CD14-positive monocyte (primary cell): ENCODE results near the gene SYNJ2. TPM values are rescaled to one million over a fixed set of nuclear protein-coding genes. Genes with fewer than 3 reads are reported as not detected.
A peak's percentile ranks its signal among the peaks of the same experiment; 100 is the strongest.

Experiments
- DNase-seq, 3 donors: peaks; one replicate each; pipeline ENCODE4 v3.0.0-alpha.2; 2011 to 2022
- H2AFZ ChIP-seq: 2 replicates; pipeline ENCODE4 v1.6.0; 2012; ENCODE audit warnings: mild to moderate bottlenecking, low read depth, low read length, inconsistent platforms; ENCODE audit not compliant: insufficient read depth, poor library complexity, severe bottlenecking
- H3K27ac ChIP-seq, 2 donors: 1 replicate in 1 of 2; 2 replicates in 1 of 2; pipeline ENCODE4 v1.5.1; 2012 to 2013; ENCODE audit warnings: low read length in 2 of 2, control low read depth in 1 of 2, inconsistent platforms in 1 of 2, low read depth in 1 of 2, mild to moderate bottlenecking in 1 of 2
- H3K27me3 ChIP-seq, 2 donors: one replicate each; pipeline versions ENCODE4 v1.6.0 to v1.6.1; 2011 to 2013; ENCODE audit warnings: low read length in 2 of 2; ENCODE audit not compliant: control insufficient read depth in 2 of 2, insufficient read depth in 2 of 2
- H3K36me3 ChIP-seq, 2 donors: replicated peaks in 1 of 2; 1 replicate in 1 of 2; 2 replicates in 1 of 2; pipeline versions ENCODE4 v1.5.1 to v1.6.1; 2012 to 2013; ENCODE audit warnings: low read length in 2 of 2, control low read depth in 1 of 2, inconsistent platforms in 1 of 2, mild to moderate bottlenecking in 1 of 2; ENCODE audit not compliant: insufficient read depth in 2 of 2, control insufficient read depth in 1 of 2
- H3K4me1 ChIP-seq, 2 donors: 1 replicate in 1 of 2; 2 replicates in 1 of 2; pipeline versions ENCODE4 v1.5.1 to v1.6.1; 2012 to 2013; ENCODE audit warnings: low read length in 2 of 2, control low read depth in 1 of 2, inconsistent platforms in 1 of 2, mild to moderate bottlenecking in 1 of 2, moderate library complexity in 1 of 2; ENCODE audit not compliant: insufficient read depth in 2 of 2, control insufficient read depth in 1 of 2
- H3K4me2 ChIP-seq: replicated peaks from 2 replicates; pipeline ENCODE3; 2012; ENCODE audit warnings: low read length, moderate library complexity, mild to moderate bottlenecking; ENCODE audit not compliant: poor library complexity, severe bottlenecking; ENCODE audit errors: extremely low read depth
- H3K4me3 ChIP-seq, 3 experiments: fragments of 200-600 bp in 1 of 3; sonication (generic) in 1 of 3; replicated peaks in 1 of 3; 1 replicate in 2 of 3; 2 replicates in 1 of 3; pipeline ENCODE4 v1.5.1; 2011 to 2013; ENCODE audit warnings: low read length in 3 of 3, mild to moderate bottlenecking in 3 of 3, control low read depth in 2 of 3, low read depth in 2 of 3, inconsistent platforms in 1 of 3, moderate library complexity in 1 of 3
- H3K79me2 ChIP-seq: 2 replicates; pipeline ENCODE4 v1.6.0; 2012; ENCODE audit warnings: mild to moderate bottlenecking, control low read depth, inconsistent platforms, low read length, moderate library complexity; ENCODE audit not compliant: insufficient read depth
- H3K9ac ChIP-seq: 2 replicates; pipeline ENCODE4 v1.6.0; 2017; ENCODE audit warnings: low read length, mild to moderate bottlenecking; ENCODE audit not compliant: insufficient read depth, poor library complexity, severe bottlenecking
- H3K9me3 ChIP-seq, 2 donors: replicated peaks in 1 of 2; 1 replicate in 1 of 2; 2 replicates in 1 of 2; pipeline versions ENCODE4 v1.5.1 to v1.6.1; 2012 to 2013; ENCODE audit warnings: low read length in 2 of 2, control low read depth in 1 of 2; ENCODE audit not compliant: control insufficient read depth in 1 of 2, insufficient read depth in 1 of 2
- H4K20me1 ChIP-seq: 2 replicates; pipeline ENCODE4 v1.6.0; 2012; ENCODE audit warnings: mild to moderate bottlenecking, low read length, control low read depth, moderate library complexity; ENCODE audit not compliant: insufficient read depth
- H3K27ac Mint-ChIP-seq, 7 donors: one replicate each; pipeline ENCODE4 v1.8.0; 2020; ENCODE audit warnings: mild to moderate bottlenecking in 7 of 7, mixed read lengths in 7 of 7, moderate library complexity in 6 of 7, inconsistent platforms in 2 of 7
- H3K27me3 Mint-ChIP-seq, 3 donors: one replicate each; pipeline ENCODE4 v1.8.0; 2021 to 2022; ENCODE audit warnings: low read depth in 3 of 3, mild to moderate bottlenecking in 3 of 3, mixed read lengths in 3 of 3, moderate library complexity in 3 of 3, inconsistent platforms in 1 of 3
- H3K36me3 Mint-ChIP-seq, 2 donors: one replicate each; pipeline ENCODE4 v1.8.0; 2020; ENCODE audit warnings: mixed read lengths in 2 of 2, inconsistent platforms in 1 of 2, mild to moderate bottlenecking in 1 of 2
- H3K4me1 Mint-ChIP-seq: one replicate; pipeline ENCODE4 v1.8.0; 2020; ENCODE audit warnings: mild to moderate bottlenecking, mixed read lengths
- H3K4me3 Mint-ChIP-seq, 2 donors: one replicate each; pipeline ENCODE4 v1.8.0; 2020; ENCODE audit warnings: mild to moderate bottlenecking in 2 of 2, mixed read lengths in 2 of 2, moderate library complexity in 1 of 2
- H3K9me3 Mint-ChIP-seq, 7 donors: one replicate each; pipeline ENCODE4 v1.8.0; 2020 to 2022; ENCODE audit warnings: mixed read lengths in 7 of 7, mild to moderate bottlenecking in 6 of 7, moderate library complexity in 6 of 7, inconsistent platforms in 2 of 7
- CTCF ChIP-seq: fragments of 200-600 bp; IDR thresholded peaks from one replicate; pipeline ENCODE4 v1.8.0; 2022; ENCODE audit warnings: antibody characterized with exemption, mild to moderate bottlenecking
- WGBS: methylation state at CpG from one replicate; pipeline ENCODE4 v1.1.5; 2013; ENCODE audit warnings: missing lambda C conversion rate; ENCODE audit not compliant: insufficient coverage; 5-methylcytosine and 5-hydroxymethylcytosine counted together
- intact Hi-C, 2 donors: fragments of 100-400 bp; cut with micrococcal nuclease; formaldehyde crosslinking; loops; one replicate each; pipeline versions ENCODE4 v1.15.0 to v1.15.1; 2023
- polyA plus RNA-seq, 3 donors: library from polyadenylated mRNA; depleted of rRNA in 1 of 3; unstranded in 2 of 3; stranded (reverse) in 1 of 3; fragments of 300-500 nt in 2 of 3; fragments of >200 nt in 1 of 3; fragmentation: Illumina TruSeq in 2 of 3; gene quantifications; 1 replicate in 2 of 3; 2 replicates in 1 of 3; pipeline ENCODE4 v1.2.3, GENCODE V29; 2012 to 2021

The SYNJ2 gene
- polyA plus RNA-seq, 3 donors = 0.82 to 2.0 (median 1.6) TPM

- H3K36me3 ChIP-seq = no peaks in the 10 kb centered on the region
- H3K4me1 ChIP-seq = peaks cover 0 to 6% of the 10 kb centered on the region in 2 donors
- H3K4me2 ChIP-seq = no peak overlapping the region
- H3K27me3 ChIP-seq = no peaks in the 10 kb centered on the region
- intact Hi-C loops = no loop called here
- no peaks in the 10 kb centered on the region for H4K20me1 ChIP-seq
- H3K9me3 ChIP-seq = no peaks in the 10 kb centered on the region
- H3K4me3 ChIP-seq = no peak overlapping the region
- H3K9me3 Mint-ChIP-seq = peaks cover 0 to 4% (median 0%) of the 10 kb centered on the region in 7 donors
- peaks cover 9% of the 10 kb centered on the region for H3K4me1 Mint-ChIP-seq
- no peak overlapping the region for H3K9ac ChIP-seq
- H3K27ac ChIP-seq = no peak overlapping the region
- H3K27me3 Mint-ChIP-seq = peaks cover 0 to 1% (median 0%) of the 10 kb centered on the region in 3 donors
- TF ChIP-seq CTCF = no peak
- peak overlapping the region in 1 of 7 donors; percentile 12 for H3K27ac Mint-ChIP-seq
- H3K4me3 Mint-ChIP-seq = no peak overlapping the region
- peaks cover 3 to 7% of the 10 kb centered on the region in 2 donors for H3K36me3 Mint-ChIP-seq
- no peak for DNase-seq
- 100% methylated on average over 2 of the region's 8 CpGs for WGBS
- H3K79me2 ChIP-seq = no peaks in the 10 kb centered on the region
- no peak overlapping the region for H2AFZ ChIP-seq
These were observed 37.8 kb downstream of the SYNJ2 start for GRCh38 chr6:158019416-158019815.

- 94% methylated on average over 6 of the region's 6 CpGs for WGBS
- no peak overlapping the region for H2AFZ ChIP-seq
- Mint-ChIP-seq H3K4me3 (no peak overlapping the region), H3K36me3 (peaks cover 3 to 7% of the 10 kb centered on the region in 2 donors), H3K9me3 (peaks cover 0 to 4% (median 0%) of the 10 kb centered on the region in 7 donors), H3K27me3 (peaks cover 0 to 2% (median 0%) of the 10 kb centered on the region in 3 donors), H3K27ac (no peak overlapping the region), H3K4me1 (peaks cover 2% of the 10 kb centered on the region)
- peaks cover 0 to 6% of the 10 kb centered on the region in 2 donors for H3K4me1 ChIP-seq
- DNase-seq = peak in 1 of 3 donors; percentile 10
- H3K9ac ChIP-seq = no peak overlapping the region
- no peaks in the 10 kb centered on the region for H3K27me3 ChIP-seq
- H3K27ac ChIP-seq = no peak overlapping the region
- no peaks in the 10 kb centered on the region for H3K79me2 ChIP-seq
- H3K9me3 ChIP-seq = no peaks in the 10 kb centered on the region
- H3K4me2 ChIP-seq = no peak overlapping the region
- TF ChIP-seq CTCF = no peak
- H3K36me3 ChIP-seq = no peaks in the 10 kb centered on the region
- intact Hi-C loops = loop anchor here in 1 of 2 donors (5.0 kb wide), 1 partner anchor 37 kb away; no protein-coding TSS in a partner anchor
- no peaks in the 10 kb centered on the region for H4K20me1 ChIP-seq
- no peak overlapping the region for H3K4me3 ChIP-seq
These were observed 38.6 kb downstream of the SYNJ2 start for GRCh38 chr6:158020272-158020711.
